Endothelial cell of umbilical vein (primary cell): ENCODE results near the gene MED25. TPM values are rescaled to one million over a fixed set of nuclear protein-coding genes. Genes with fewer than 3 reads are reported as not detected.
A peak's percentile ranks its signal among the peaks of the same experiment; 100 is the strongest.

ENCODE experiments used
- BruUV-seq: library from RNA; stranded (reverse); fragments of 400-500 nt; replicated peaks from 2 replicates; lab custom pipeline; 2021; lab: Mats Ljungman, UMichigan
- CTCF ChIA-PET: fragments of 300-600, 350-600 bp; sonication (Branson Sonifier 250); formaldehyde crosslinking; loops from one replicate; lab custom pipeline; 2021; ENCODE audit warnings: antibody characterized with exemption, inconsistent platforms; lab: Charles Lee
- POLR2A ChIA-PET: fragments of 300-600, 350-600 bp; sonication (Branson Sonifier 250); formaldehyde crosslinking; loops from one replicate; lab custom pipeline; 2021; ENCODE audit warnings: antibody characterized with exemption, inconsistent platforms; lab: Charles Lee
- DNase-seq: peaks from one replicate; pipeline ENCODE4 v3.0.0-alpha.2; 2011; ENCODE audit warnings: low read depth, low spot score
- FAIRE-seq: peaks from 2 replicates; lab custom pipeline; 2011; peaks lifted over from hg19 to GRCh38; lab: Jason Lieb, UNC
- H2AFZ ChIP-seq: 2 replicates; pipeline ENCODE4 v1.6.0; 2012; ENCODE audit warnings: low read depth, low read length, control low read depth, inconsistent platforms
- H3K27ac ChIP-seq: 2 replicates; pipeline ENCODE4 v1.5.1; 2011; ENCODE audit warnings: low read depth, mild to moderate bottlenecking, control low read depth, low read length, moderate library complexity; ENCODE audit not compliant: insufficient read depth
- H3K27me3 ChIP-seq, 2 experiments: 2 replicates each; pipeline versions ENCODE4 v1.6.0 to v1.6.1; 2011; ENCODE audit warnings: low read length in 2 of 2, mixed read lengths in 1 of 2; ENCODE audit not compliant: control insufficient read depth in 2 of 2, insufficient read depth in 2 of 2
- H3K36me3 ChIP-seq, 2 experiments: 2 replicates in 1 of 2; 3 replicates in 1 of 2; pipeline ENCODE4 v1.5.1; 2011; ENCODE audit warnings: low read length in 2 of 2, mild to moderate bottlenecking in 1 of 2, moderate library complexity in 1 of 2; ENCODE audit not compliant: control insufficient read depth in 2 of 2, insufficient read depth in 2 of 2; ENCODE audit errors: extremely low read depth in 1 of 2
- H3K4me1 ChIP-seq: 3 replicates; pipeline ENCODE4 v1.5.1; 2011; ENCODE audit warnings: mild to moderate bottlenecking, low read length; ENCODE audit not compliant: control insufficient read depth, insufficient read depth; ENCODE audit errors: extremely low read depth
- H3K4me2 ChIP-seq: 2 replicates; pipeline ENCODE4 v1.6.1; 2011; ENCODE audit warnings: low read length, control low read depth, mixed read lengths; ENCODE audit not compliant: insufficient read depth
- H3K4me3 ChIP-seq, 3 experiments: fragments of 200-600 bp in 1 of 3; sonication (generic), shearing (Covaris generic) in 1 of 3; replicated peaks in 1 of 3; 2 replicates each; pipeline ENCODE4 v1.5.1; 2011 to 2016; ENCODE audit warnings: control low read depth in 3 of 3, low read length in 3 of 3, mild to moderate bottlenecking in 2 of 3, inconsistent platforms in 1 of 3, low read depth in 1 of 3, moderate library complexity in 1 of 3; ENCODE audit not compliant: insufficient read depth in 1 of 3
- H3K79me2 ChIP-seq: 2 replicates; pipeline ENCODE4 v1.6.0; 2012; ENCODE audit warnings: low read length, inconsistent platforms; ENCODE audit not compliant: control insufficient read depth, insufficient read depth
- H3K9ac ChIP-seq: replicated peaks from 2 replicates; pipeline ENCODE3; 2011; ENCODE audit warnings: low read length, control low read depth; ENCODE audit not compliant: insufficient read depth; ENCODE audit errors: extremely low read depth
- H3K9me1 ChIP-seq: replicated peaks from 3 replicates; pipeline ENCODE4 v1.6.0; 2011; ENCODE audit warnings: mild to moderate bottlenecking, low read length; ENCODE audit not compliant: control insufficient read depth, insufficient read depth; ENCODE audit errors: extremely low read depth
- H3K9me3 ChIP-seq: replicated peaks from 2 replicates; pipeline ENCODE4 v1.5.1; 2012; ENCODE audit warnings: low read length, inconsistent platforms; ENCODE audit not compliant: control insufficient read depth, insufficient read depth
- H4K20me1 ChIP-seq: replicated peaks from 2 replicates; pipeline ENCODE3; 2011; ENCODE audit warnings: mild to moderate bottlenecking, low read length; ENCODE audit not compliant: control insufficient read depth, insufficient read depth; ENCODE audit errors: extremely low read depth
- CTCF ChIP-seq, 2 donors: IDR thresholded peaks; 1 replicate in 1 of 2; 2 replicates in 1 of 2; pipeline ENCODE4 v1.5.1; 2011; ENCODE audit warnings: low read length in 2 of 2, mild to moderate bottlenecking in 2 of 2, moderate library complexity in 2 of 2, control low read depth in 1 of 2, inconsistent platforms in 1 of 2, low read depth in 1 of 2; ENCODE audit not compliant: insufficient read depth in 1 of 2; ENCODE audit errors: extremely low read depth in 1 of 2
- EZH2 ChIP-seq: IDR thresholded peaks from 2 replicates; pipeline ENCODE4 v1.6.1; 2012; ENCODE audit warnings: borderline replicate concordance, low read depth, mild to moderate bottlenecking, moderate library complexity, low read length, inconsistent platforms; ENCODE audit not compliant: severe bottlenecking
- GATA2 ChIP-seq: IDR thresholded peaks from 2 replicates; pipeline ENCODE4 v1.7.0; 2011; ENCODE audit warnings: low read depth, mild to moderate bottlenecking, moderate library complexity, mixed read lengths, low read length; ENCODE audit not compliant: insufficient read length, insufficient read depth
- JUN ChIP-seq: IDR thresholded peaks from 2 replicates; pipeline ENCODE4 v1.6.1; 2011; ENCODE audit warnings: borderline replicate concordance, low read depth; ENCODE audit not compliant: insufficient read length, insufficient read depth
- MAX ChIP-seq: IDR thresholded peaks from 2 replicates; pipeline ENCODE4 v1.6.1; 2011; ENCODE audit not compliant: insufficient read depth, insufficient read length
- MYC ChIP-seq: IDR thresholded peaks from one replicate; pipeline ENCODE4 v1.6.1; 2011; ENCODE audit warnings: mild to moderate bottlenecking, low read depth, low read length
- POLR2A ChIP-seq: IDR thresholded peaks from 2 replicates; pipeline ENCODE4 v1.6.1; 2012; ENCODE audit warnings: low read depth, mild to moderate bottlenecking, control low read depth, low read length
- POLR2AphosphoS5 ChIP-seq: IDR thresholded peaks from 2 replicates; pipeline ENCODE4 v1.6.1; 2012; ENCODE audit warnings: low read depth, mild to moderate bottlenecking, control low read depth, low read length, moderate library complexity; ENCODE audit not compliant: insufficient read depth
- dilution Hi-C: fragments of 300-500 bp; cut with MboI; formaldehyde crosslinking; loops from one replicate; pipeline ENCODE4 v1.15.0; 2019; ENCODE audit warnings: low sequenced_read_pairs; ENCODE audit not compliant: extremely low pct_ligation_motif_present
- intact Hi-C: fragments of 100-400 bp; cut with micrococcal nuclease; formaldehyde crosslinking; loops from one replicate; pipeline ENCODE4 v1.10.0; 2022
- polyA plus RNA-seq, 4 experiments: library from polyadenylated mRNA; depleted of rRNA in 3 of 4; stranded (reverse) in 3 of 4; unstranded in 1 of 4; fragments of >200 nt; gene quantifications; 2 replicates each; pipeline versions ENCODE4 v1.2.1 to v1.2.3, GENCODE V29; 2011 to 2012; ENCODE audit warnings: missing spikeins in 1 of 4
- total RNA-seq: library from RNA; stranded (reverse); gene quantifications from 2 replicates; pipeline ENCODE4 v1.2.3, GENCODE V29; 2021

The MED25 gene
- total and polyA plus RNA-seq, 2 donors (not counting 3 experiments of a cell fraction or from before 2014, with no cell fraction given) = 31.7 to 62.9 TPM

GRCh38 chr19:49812997-49813861 lies 4.9 kb upstream of the MED25 start, which contains the start of gene FUZ:
Gene FUZ (minus strand): TSS chr19:49813292. CDS start chr19:49813106, 186 bp downstream.
- ChIA-PET POLR2A (interaction anchor here (0.7 kb wide), 1 partner anchor 11 kb away, joined by 3 read pairs; no protein-coding TSS in a partner anchor), CTCF (interaction anchor here (0.8 to 2.0 kb wide), 8 partner anchors 12 to 136 kb away, joined by 3 to 15 read pairs (median 4); partner anchors contain the start of genes PRMT1 and PTOV1)
- Histone ChIP-seq H3K4me2 (peak within 1 kb of the TSS; percentile 80), H2AFZ (peak within 1 kb of the TSS; percentile 73), H3K9me1 (no peaks in the 10 kb centered on the region), H3K9ac (peak within 1 kb of the TSS; percentile 95), H3K27me3 (no peaks in the 10 kb centered on the region), H3K36me3 (no peaks in the 10 kb centered on the region), H3K9me3 (no peaks in the 10 kb centered on the region), H3K4me1 (peaks cover 23% of the 10 kb centered on the region), H3K79me2 (peaks cover under 1% of the 10 kb centered on the region), H3K27ac (peak within 1 kb of the TSS; percentile 93), H4K20me1 (no peaks in the 10 kb centered on the region), H3K4me3 (peak within 1 kb of the TSS; percentile 57 to 88 (median 59))
- TF ChIP-seq GATA2 (no peak), JUN (no peak), CTCF (IDR thresholded peaks at IDR 0.05; ENCODE audit: extremely low read depth in 1 of 2, insufficient read depth in 1 of 2, low read depth in 1 of 2, low read length in 2 of 2) (peak; percentile 17 to 53), EZH2 (no peak), POLR2AphosphoS5 (no peak), MYC (no peak), POLR2A (no peak), MAX (peak; percentile 34)
- dilution Hi-C loops = no loop called here
- peak; percentile 98 for FAIRE-seq
- peak; percentile 99 for DNase-seq
- no TSS peak for BruUV-seq
- intact Hi-C loops = loop anchor here (1.0 to 2.0 kb wide), 4 partner anchors 37 to 64 kb away; partner anchors contain the start of genes AKT1S1, PNKP and TBC1D17
